ENCODE results near the gene FLOT1.

GRCh38 chr6:30790724-30791383, 48.4 kb upstream of the FLOT1 start:
- TF ChIP-seq ZNF549 (tag by site-specific recombination; IDR thresholded peaks at IDR 0.05) (no peak), ZNF433 (tag by site-specific recombination; IDR thresholded peaks at IDR 0.05; ENCODE audit: low read depth) (no peak), ZNF24 (tag by site-specific recombination; IDR thresholded peaks at IDR 0.05) (no peak), YY1 (tag by site-specific recombination; IDR thresholded peaks at IDR 0.05) (no peak), BCL11A (tag by site-specific recombination; IDR thresholded peaks at IDR 0.05; ENCODE audit: low read depth) (no peak), ATF2 (tag by site-specific recombination; IDR thresholded peaks at IDR 0.05; ENCODE audit: low read depth) (no peak)
